GM12892 (cell line): ENCODE data around the gene ITPR1.

Experiments used
- DNase-seq: peaks from one replicate; pipeline ENCODE4 v3.0.0; 2011; ENCODE audit not compliant: insufficient read length
- FAIRE-seq: peaks from 2 replicates; lab custom pipeline; 2011; peaks lifted over from hg19 to GRCh38; lab: Jason Lieb, UNC
- POLR2A ChIP-seq: IDR thresholded peaks from 2 replicates; pipeline ENCODE4 v1.6.1; 2011; ENCODE audit warnings: low read depth, low read length, control low read depth
- POLR2AphosphoS5 ChIP-seq: IDR thresholded peaks from 2 replicates; pipeline ENCODE4 v1.6.1; 2011; ENCODE audit warnings: low read depth, low read length, control low read depth
- TAF1 ChIP-seq: IDR thresholded peaks from 2 replicates; pipeline ENCODE4 v1.6.1; 2011; ENCODE audit warnings: low read depth, mild to moderate bottlenecking, control low read depth, low read length, borderline replicate concordance

Gene ITPR1

DNA sequence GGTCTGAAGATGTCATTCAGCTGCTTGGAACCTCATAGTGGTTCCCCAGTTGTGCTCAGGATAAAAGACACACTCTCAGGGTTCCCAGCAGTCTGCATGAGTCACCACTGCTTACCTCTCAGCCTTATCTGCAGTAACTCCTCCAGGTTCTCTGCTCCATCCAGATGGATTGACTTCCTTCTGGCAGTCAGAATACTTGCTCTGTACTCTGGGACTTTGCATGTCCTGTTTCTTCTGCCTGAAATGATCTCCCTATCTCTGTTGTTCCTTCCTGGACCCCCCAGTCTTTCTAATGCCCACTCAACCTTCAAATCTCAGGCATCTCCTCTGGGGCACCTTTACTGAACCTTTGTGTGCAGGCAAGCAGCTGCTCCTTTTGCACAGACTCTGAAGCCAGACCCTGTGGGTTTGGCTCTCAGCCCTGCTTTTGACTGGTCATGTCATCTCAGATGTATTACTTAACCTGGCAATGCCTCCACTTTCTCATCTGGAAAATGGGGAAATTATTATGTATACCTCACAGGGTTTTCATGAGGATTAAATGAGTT, 38.4 kb downstream of the ITPR1 start:
- TF ChIP-seq POLR2A (no peak), TAF1 (no peak), POLR2AphosphoS5 (no peak)
- no peak for DNase-seq
- no peak for FAIRE-seq

DNA sequence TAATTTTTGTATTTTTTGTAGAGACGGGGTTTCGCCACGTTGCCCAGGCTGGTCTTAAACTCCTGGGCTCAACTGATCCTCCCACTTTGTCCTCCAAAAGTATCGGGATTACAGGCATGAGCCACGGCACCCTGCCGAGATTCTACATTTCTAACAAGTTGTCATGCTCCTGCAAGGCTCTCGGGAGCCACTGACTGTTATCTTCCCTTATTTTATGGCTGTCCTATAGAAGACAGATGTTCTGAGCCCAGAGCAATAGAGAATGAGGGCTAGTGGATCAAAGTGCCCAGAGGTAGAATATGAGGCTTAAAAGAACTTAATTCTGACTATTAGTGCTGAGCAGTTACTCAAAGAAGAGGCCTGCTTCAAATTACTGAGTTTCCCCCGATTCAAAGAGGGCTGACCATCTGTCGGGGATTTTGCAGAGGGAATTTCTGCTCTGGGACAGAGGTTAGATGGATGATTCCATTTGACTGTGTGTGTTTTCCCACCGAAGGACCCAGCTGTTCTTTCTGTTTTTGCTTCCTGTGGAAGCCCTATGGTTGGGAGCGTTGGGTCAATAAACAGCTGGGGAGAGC, 39.5 kb downstream of the ITPR1 start:
- no peak for FAIRE-seq
- TF ChIP-seq TAF1 (no peak), POLR2AphosphoS5 (no peak), POLR2A (no peak)
- DNase-seq = no peak

DNA sequence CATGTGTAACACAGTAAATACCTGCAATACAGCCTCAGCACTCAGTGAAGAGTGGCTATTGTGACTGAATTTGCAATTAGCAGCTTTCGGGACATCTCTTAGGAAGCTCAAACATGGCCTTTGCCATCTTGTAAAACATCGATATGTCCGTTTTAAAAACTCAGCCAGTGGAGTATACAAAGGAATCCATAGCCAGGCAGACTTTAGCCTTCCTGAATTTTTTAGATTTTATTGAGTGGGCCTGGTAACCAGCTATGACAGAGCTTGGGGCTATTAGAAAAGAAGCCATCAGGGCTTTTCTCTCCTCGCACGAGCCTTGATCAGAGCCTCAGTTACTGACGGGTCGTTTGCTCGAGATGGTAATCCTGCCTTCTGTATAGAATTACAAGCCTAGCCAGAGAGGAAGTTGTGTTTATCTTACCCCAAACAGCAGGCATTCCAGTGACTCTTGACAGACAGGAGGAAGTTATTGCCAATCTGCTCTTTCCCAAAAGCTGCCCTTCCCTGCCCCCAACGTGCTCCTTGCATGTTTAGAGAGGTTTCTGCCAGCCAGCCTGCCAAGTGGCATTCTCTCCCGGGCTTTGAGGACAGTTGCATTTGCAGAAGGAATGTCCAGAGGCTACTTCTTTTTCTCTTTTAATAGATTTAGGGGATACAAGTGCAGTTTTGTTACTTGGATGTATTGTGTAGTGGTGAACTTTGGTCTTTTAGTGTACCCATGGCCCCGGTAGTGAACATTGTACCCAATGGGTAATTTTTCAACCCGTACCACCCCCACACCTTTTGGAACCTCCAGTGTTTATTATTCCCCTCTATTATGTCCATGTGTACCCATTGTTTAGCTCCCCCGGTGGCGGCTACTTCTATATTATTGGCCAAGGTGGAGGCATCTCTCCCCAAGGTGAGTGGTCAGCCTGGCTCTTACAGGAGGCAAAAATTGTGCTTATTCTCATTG, 40.6 kb downstream of the ITPR1 start:
- no peak for FAIRE-seq
- no peak for DNase-seq

DNA sequence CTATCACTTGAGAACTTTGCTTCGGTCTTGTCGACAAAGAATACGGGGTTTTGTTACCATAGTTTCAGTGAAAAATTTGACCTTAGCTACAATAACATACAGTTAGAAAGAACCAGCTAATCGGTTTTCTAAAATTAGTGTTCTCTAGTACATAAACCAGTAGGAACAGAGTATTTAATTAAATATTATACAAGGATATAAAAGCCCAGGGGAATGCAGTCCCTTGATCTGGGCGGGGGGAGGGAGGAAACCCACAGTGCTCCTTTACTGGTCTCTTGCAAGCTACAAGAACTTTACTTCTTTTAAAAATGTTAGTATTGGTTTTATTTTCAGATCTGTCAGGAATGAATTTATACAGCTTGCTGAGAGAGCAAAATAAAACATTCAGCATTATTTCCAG, 41.8 kb downstream of the ITPR1 start:
- FAIRE-seq (no peak), DNase-seq (no peak)
- TF ChIP-seq POLR2A = no peak
- no peak for TF ChIP-seq TAF1
- no peak for TF ChIP-seq POLR2AphosphoS5

More for the DNA sequence above, 40.6 kb downstream of the ITPR1 start:
- TF ChIP-seq POLR2A (no peak), POLR2AphosphoS5 (no peak), TAF1 (no peak)

DNA sequence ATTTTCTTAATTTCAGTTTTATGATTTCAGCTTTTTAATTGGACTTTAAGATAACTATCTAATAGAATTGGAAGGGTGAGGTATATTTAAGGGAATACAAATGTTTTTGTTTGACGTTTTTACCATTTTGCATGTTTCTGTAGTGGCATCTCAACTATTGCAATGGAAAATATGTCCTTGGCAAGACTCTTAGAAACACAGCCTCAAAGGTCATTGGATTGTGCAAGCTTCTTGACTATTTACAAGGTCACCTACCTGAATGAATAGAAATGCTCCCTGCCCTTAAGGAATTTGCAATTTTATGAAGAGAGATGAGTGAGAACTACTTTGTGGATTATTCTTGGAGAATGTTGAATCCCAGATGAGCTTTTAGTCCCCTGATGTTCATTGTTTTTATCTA, 43.1 kb downstream of the ITPR1 start:
- no peak for FAIRE-seq
- DNase-seq = no peak
- TF ChIP-seq POLR2AphosphoS5 (no peak), TAF1 (no peak), POLR2A (no peak)

DNA sequence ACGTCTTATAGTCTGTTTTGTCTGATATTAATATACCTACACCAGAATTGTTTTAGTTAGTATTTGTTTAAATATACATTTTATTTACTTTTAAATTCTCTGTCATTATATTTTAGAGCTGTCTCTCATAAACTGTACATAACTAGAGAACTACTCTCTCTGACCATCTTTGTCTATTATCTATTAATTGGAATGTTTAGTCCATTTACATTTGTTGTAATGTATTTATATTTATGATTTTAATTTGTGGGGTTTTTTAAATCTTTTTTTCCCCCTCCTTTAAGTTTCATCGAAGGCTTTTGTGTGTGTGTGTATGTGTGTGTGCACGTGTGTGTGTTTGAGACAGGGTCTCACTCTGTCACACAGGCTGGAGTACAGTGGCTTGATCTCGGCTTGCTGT, 47.1 kb downstream of the ITPR1 start:
- no peak for TF ChIP-seq POLR2AphosphoS5
- TF ChIP-seq POLR2A = no peak
- TF ChIP-seq TAF1 = no peak
- DNase-seq (no peak), FAIRE-seq (no peak)

DNA sequence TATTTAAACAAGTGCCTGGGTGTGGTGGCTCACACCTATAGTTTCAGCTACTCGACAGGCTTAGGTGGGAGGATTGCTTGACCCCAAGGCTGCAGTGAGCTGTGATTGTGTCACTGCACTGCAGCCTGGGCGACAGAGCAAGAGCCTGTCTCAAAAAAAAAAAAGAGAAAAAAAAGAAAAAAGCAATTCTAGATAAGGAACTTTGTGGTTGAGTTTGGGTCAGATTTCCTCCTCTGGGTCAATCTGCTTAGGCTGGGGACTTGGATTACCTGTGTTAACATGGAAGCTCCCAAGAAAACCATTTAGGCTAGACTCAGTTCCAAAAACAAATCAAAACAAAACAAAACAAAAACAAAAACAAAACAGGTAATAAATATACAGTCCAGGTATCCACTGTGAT, 50.0 kb downstream of the ITPR1 start:
- TF ChIP-seq POLR2A (no peak), TAF1 (no peak), POLR2AphosphoS5 (no peak)
- DNase-seq = no peak
- no peak for FAIRE-seq

DNA sequence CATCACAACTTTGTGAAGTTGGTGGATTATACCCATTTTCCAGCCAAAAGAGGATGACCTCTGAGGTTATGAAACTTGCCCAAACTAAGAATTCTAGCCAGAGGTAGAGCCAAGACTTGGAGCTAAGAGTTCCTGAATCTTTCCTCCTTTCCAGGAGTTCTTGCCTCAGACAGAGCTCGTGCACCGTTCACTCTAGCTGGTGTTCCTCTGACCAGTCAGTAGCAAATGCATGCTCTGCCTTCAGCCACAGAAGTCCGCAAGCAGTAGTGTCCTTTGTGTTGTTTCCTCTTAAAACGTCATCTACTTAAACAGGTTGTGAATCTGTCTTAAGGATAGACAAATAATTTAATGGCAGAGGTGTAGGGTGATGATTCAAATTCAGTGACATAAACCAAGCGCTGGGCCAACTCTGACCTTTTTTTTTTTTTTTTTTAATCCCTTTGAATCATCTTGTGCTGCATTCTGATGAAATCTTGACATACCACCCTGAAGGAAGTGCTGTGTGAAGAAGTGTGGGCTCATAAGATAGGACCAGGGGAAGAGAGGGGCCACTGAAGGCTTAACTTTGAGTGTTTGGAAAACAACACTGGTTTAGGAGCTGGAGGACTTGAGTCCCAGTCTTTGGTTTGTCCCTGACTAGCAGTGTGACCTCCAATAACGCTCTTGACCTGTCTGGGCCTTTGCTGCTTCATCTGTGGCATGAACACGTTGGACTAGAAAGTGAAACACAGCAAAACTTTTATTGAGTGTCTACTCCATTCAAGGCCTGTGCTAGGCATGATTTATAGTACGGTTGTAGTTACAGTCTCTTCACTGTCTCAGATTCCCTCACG, 53.4 kb downstream of the ITPR1 start:
- TF ChIP-seq POLR2A = no peak
- TF ChIP-seq POLR2AphosphoS5 = no peak
- no peak for TF ChIP-seq TAF1
- no peak for FAIRE-seq
- DNase-seq = no peak

DNA sequence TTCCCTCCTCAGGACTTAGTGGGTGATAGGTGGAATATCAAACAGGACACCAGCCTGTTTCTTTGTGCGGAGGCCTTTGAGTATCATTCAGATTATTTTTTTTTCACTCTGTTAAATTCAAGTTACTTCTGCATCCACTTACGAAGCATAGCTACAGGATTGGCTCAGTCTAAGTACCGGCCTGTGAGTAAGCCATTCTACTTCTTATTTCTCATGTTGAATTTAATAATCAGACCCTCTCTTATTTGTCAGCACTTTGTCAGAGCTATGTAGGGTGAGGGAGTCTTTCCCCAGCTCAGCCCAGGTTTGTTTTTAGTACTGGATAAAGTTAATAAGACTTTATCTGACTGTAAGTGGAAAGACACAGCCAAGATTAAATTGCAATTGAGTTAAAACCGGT, 54.7 kb downstream of the ITPR1 start:
- TF ChIP-seq TAF1 (no peak), POLR2AphosphoS5 (no peak), POLR2A (no peak)
- DNase-seq (no peak), FAIRE-seq (no peak)

DNA sequence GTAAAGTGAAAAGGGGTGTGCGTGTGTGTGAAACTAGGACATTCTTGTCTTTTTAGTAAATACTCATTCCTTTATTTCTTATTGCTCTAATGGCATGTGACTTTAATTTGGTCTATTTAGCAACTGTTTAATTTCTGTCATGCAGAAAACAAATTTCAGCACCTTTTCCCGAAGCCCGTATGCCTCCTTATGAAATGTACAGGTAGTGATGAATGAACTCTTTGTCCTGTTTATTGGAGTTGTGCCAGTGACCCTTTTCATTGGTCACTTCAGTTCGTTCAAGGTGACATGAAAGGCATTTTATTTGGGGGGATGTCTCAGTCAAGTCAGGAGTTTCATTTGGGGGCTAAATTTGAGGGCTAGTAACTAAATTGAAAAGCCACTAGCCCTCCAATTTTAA, 55.2 kb downstream of the ITPR1 start:
- TF ChIP-seq POLR2A = no peak
- TF ChIP-seq POLR2AphosphoS5 = no peak
- no peak for TF ChIP-seq TAF1
- no peak for DNase-seq
- no peak for FAIRE-seq

DNA sequence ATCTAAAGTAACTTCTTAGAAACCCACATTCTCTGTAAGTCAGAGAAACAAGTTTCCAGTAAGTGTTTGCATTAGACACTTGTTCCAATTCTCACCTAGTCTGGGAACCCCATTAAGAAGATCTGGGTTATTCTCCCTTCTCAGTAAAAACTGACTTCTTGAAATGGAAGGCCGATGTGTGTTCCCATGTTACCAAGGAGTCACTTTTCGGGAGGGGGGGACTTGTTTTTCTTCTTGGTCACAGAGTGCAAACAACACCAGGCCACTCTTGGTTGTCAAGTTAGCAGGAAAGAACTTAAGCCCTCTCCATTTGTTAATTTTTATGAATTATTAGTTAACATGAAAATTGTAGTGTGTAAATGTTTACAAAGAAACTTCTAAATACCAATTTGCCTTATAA, 55.6 kb downstream of the ITPR1 start:
- no peak for FAIRE-seq
- DNase-seq = no peak
- TF ChIP-seq TAF1 (no peak), POLR2A (no peak), POLR2AphosphoS5 (no peak)
